ENCODE data around the gene ABLIM2.

Gene ABLIM2

GRCh38 chr4:8043596-8043995 is 115.0 kb downstream of the ABLIM2 start:
- Histone ChIP-seq H3K27me3 (ENCODE audit: insufficient read depth, low read length) (no peaks in the 10 kb centered on the region), H3K9me3 (ENCODE audit: insufficient read depth, low read depth, low read length) (no peaks in the 10 kb centered on the region), H3K27ac (ENCODE audit: low read depth, low read length) (no peak overlapping the region), H3K9ac (ENCODE audit: low read depth, low read length) (no peak overlapping the region), H3K4me1 (ENCODE audit: insufficient read depth, low read length) (peaks cover 10% of the 10 kb centered on the region; the same call in 1 of the 2 replicates), H3K36me3 (ENCODE audit: insufficient read depth, low read length) (no peaks in the 10 kb centered on the region), H3K4me3 (ENCODE audit: low read length) (no peak overlapping the region)
- WGBS = 95% methylated on average over 16 of the region's 16 CpGs

GRCh38 chr4:8041868-8042267 is 116.7 kb downstream of the ABLIM2 start:
- no peak overlapping the region for H3K4me3 ChIP-seq (ENCODE audit: low read length)
- H3K27ac ChIP-seq (ENCODE audit: low read depth, low read length) = no peak overlapping the region
- 95% methylated on average over 11 of the region's 11 CpGs for WGBS
- H3K27me3 ChIP-seq (ENCODE audit: insufficient read depth, low read length) = no peaks in the 10 kb centered on the region
- no peaks in the 10 kb centered on the region for H3K9me3 ChIP-seq (ENCODE audit: insufficient read depth, low read depth, low read length)
- no peak overlapping the region for H3K9ac ChIP-seq (ENCODE audit: low read depth, low read length)
- no peaks in the 10 kb centered on the region for H3K4me1 ChIP-seq (ENCODE audit: insufficient read depth, low read length)
- H3K36me3 ChIP-seq (ENCODE audit: insufficient read depth, low read length) = no peaks in the 10 kb centered on the region

GRCh38 chr4:8041172-8041571 is 117.4 kb downstream of the ABLIM2 start:
- no peaks in the 10 kb centered on the region for H3K9me3 ChIP-seq (ENCODE audit: insufficient read depth, low read depth, low read length)
- no peak overlapping the region for H3K9ac ChIP-seq (ENCODE audit: low read depth, low read length)
- 88% methylated on average over 7 of the region's 7 CpGs for WGBS
- no peak overlapping the region for H3K4me3 ChIP-seq (ENCODE audit: low read length)
- no peaks in the 10 kb centered on the region for H3K27me3 ChIP-seq (ENCODE audit: insufficient read depth, low read length)
- no peaks in the 10 kb centered on the region for H3K36me3 ChIP-seq (ENCODE audit: insufficient read depth, low read length)
- H3K4me1 ChIP-seq (ENCODE audit: insufficient read depth, low read length) = no peaks in the 10 kb centered on the region
- H3K27ac ChIP-seq (ENCODE audit: low read depth, low read length) = no peak overlapping the region

GRCh38 chr4:8040607-8041006 is 118.0 kb downstream of the ABLIM2 start:
- Histone ChIP-seq H3K9ac (ENCODE audit: low read depth, low read length) (no peak overlapping the region), H3K9me3 (ENCODE audit: insufficient read depth, low read depth, low read length) (no peaks in the 10 kb centered on the region), H3K27me3 (ENCODE audit: insufficient read depth, low read length) (no peaks in the 10 kb centered on the region), H3K27ac (ENCODE audit: low read depth, low read length) (no peak overlapping the region), H3K4me1 (ENCODE audit: insufficient read depth, low read length) (no peaks in the 10 kb centered on the region), H3K4me3 (ENCODE audit: low read length) (no peak overlapping the region), H3K36me3 (ENCODE audit: insufficient read depth, low read length) (no peaks in the 10 kb centered on the region)
- 82% methylated on average over 7 of the region's 7 CpGs for WGBS

GRCh38 chr4:8039853-8040252 is 118.8 kb downstream of the ABLIM2 start:
- Histone ChIP-seq H3K36me3 (ENCODE audit: insufficient read depth, low read length) (no peaks in the 10 kb centered on the region), H3K27ac (ENCODE audit: low read depth, low read length) (no peak overlapping the region), H3K9me3 (ENCODE audit: insufficient read depth, low read depth, low read length) (no peaks in the 10 kb centered on the region), H3K4me3 (ENCODE audit: low read length) (no peak overlapping the region), H3K9ac (ENCODE audit: low read depth, low read length) (no peak overlapping the region), H3K4me1 (ENCODE audit: insufficient read depth, low read length) (no peaks in the 10 kb centered on the region), H3K27me3 (ENCODE audit: insufficient read depth, low read length) (no peaks in the 10 kb centered on the region)
- WGBS = 86% methylated on average over 11 of the region's 11 CpGs

GRCh38 chr4:8039290-8039689 is 119.3 kb downstream of the ABLIM2 start:
- H3K27me3 ChIP-seq (ENCODE audit: insufficient read depth, low read length) = no peaks in the 10 kb centered on the region
- WGBS = 70% methylated on average over 4 of the region's 6 CpGs

GRCh38 chr4:8038719-8039251 is 119.8 kb downstream of the ABLIM2 start:
- no peak overlapping the region for H3K4me3 ChIP-seq (ENCODE audit: low read length)
- 71% methylated on average over 7 of the region's 7 CpGs for WGBS
- H3K9me3 ChIP-seq (ENCODE audit: insufficient read depth, low read depth, low read length) = no peaks in the 10 kb centered on the region
- no peak overlapping the region for H3K9ac ChIP-seq (ENCODE audit: low read depth, low read length)
- no peaks in the 10 kb centered on the region for H3K36me3 ChIP-seq (ENCODE audit: insufficient read depth, low read length)
- no peak overlapping the region for H3K27ac ChIP-seq (ENCODE audit: low read depth, low read length)
- no peaks in the 10 kb centered on the region for H3K27me3 ChIP-seq (ENCODE audit: insufficient read depth, low read length)
- no peaks in the 10 kb centered on the region for H3K4me1 ChIP-seq (ENCODE audit: insufficient read depth, low read length)

More at GRCh38 chr4:8039290-8039689, 119.3 kb downstream of the ABLIM2 start:
- Histone ChIP-seq H3K36me3 (ENCODE audit: insufficient read depth, low read length) (no peaks in the 10 kb centered on the region), H3K4me1 (ENCODE audit: insufficient read depth, low read length) (no peaks in the 10 kb centered on the region), H3K27ac (ENCODE audit: low read depth, low read length) (no peak overlapping the region), H3K4me3 (ENCODE audit: low read length) (no peak overlapping the region), H3K9me3 (ENCODE audit: insufficient read depth, low read depth, low read length) (no peaks in the 10 kb centered on the region), H3K9ac (ENCODE audit: low read depth, low read length) (no peak overlapping the region)

- 90% methylated on average over 2 of the region's 2 CpGs for WGBS
- H3K27me3 ChIP-seq (ENCODE audit: insufficient read depth, low read length) = no peaks in the 10 kb centered on the region
Measured at GRCh38 chr4:8038083-8038482, 120.5 kb downstream of the ABLIM2 start.

GRCh38 chr4:8037150-8037769 is 121.4 kb downstream of the ABLIM2 start:
- no peaks in the 10 kb centered on the region for H3K9me3 ChIP-seq (ENCODE audit: insufficient read depth, low read depth, low read length)
- no peak overlapping the region for H3K4me3 ChIP-seq (ENCODE audit: low read length)
- no peaks in the 10 kb centered on the region for H3K27me3 ChIP-seq (ENCODE audit: insufficient read depth, low read length)
- WGBS = 94% methylated on average over 7 of the region's 7 CpGs
- H3K27ac ChIP-seq (ENCODE audit: low read depth, low read length) = no peak overlapping the region
- no peaks in the 10 kb centered on the region for H3K36me3 ChIP-seq (ENCODE audit: insufficient read depth, low read length)
- H3K9ac ChIP-seq (ENCODE audit: low read depth, low read length) = no peak overlapping the region
- no peaks in the 10 kb centered on the region for H3K4me1 ChIP-seq (ENCODE audit: insufficient read depth, low read length)

More at GRCh38 chr4:8038083-8038482, 120.5 kb downstream of the ABLIM2 start:
- Histone ChIP-seq H3K4me1 (ENCODE audit: insufficient read depth, low read length) (no peaks in the 10 kb centered on the region), H3K36me3 (ENCODE audit: insufficient read depth, low read length) (no peaks in the 10 kb centered on the region), H3K27ac (ENCODE audit: low read depth, low read length) (no peak overlapping the region), H3K9me3 (ENCODE audit: insufficient read depth, low read depth, low read length) (no peaks in the 10 kb centered on the region), H3K9ac (ENCODE audit: low read depth, low read length) (no peak overlapping the region), H3K4me3 (ENCODE audit: low read length) (no peak overlapping the region)

- Histone ChIP-seq H3K4me3 (ENCODE audit: low read length) (no peak overlapping the region), H3K27me3 (ENCODE audit: insufficient read depth, low read length) (no peaks in the 10 kb centered on the region), H3K9ac (ENCODE audit: low read depth, low read length) (no peak overlapping the region), H3K36me3 (ENCODE audit: insufficient read depth, low read length) (no peaks in the 10 kb centered on the region), H3K4me1 (ENCODE audit: insufficient read depth, low read length) (no peaks in the 10 kb centered on the region), H3K9me3 (ENCODE audit: insufficient read depth, low read depth, low read length) (no peaks in the 10 kb centered on the region), H3K27ac (ENCODE audit: low read depth, low read length) (no peak overlapping the region)
- WGBS = 89% methylated on average over 13 of the region's 13 CpGs
Measured at GRCh38 chr4:8035371-8035780, 123.2 kb downstream of the ABLIM2 start.

GRCh38 chr4:8033829-8034528 is 124.6 kb downstream of the ABLIM2 start:
- 95% methylated on average over 11 of the region's 11 CpGs for WGBS
- Histone ChIP-seq H3K27me3 (ENCODE audit: insufficient read depth, low read length) (no peaks in the 10 kb centered on the region), H3K36me3 (ENCODE audit: insufficient read depth, low read length) (no peaks in the 10 kb centered on the region), H3K9ac (ENCODE audit: low read depth, low read length) (no peak overlapping the region), H3K9me3 (ENCODE audit: insufficient read depth, low read depth, low read length) (no peaks in the 10 kb centered on the region), H3K4me1 (ENCODE audit: insufficient read depth, low read length) (no peaks in the 10 kb centered on the region), H3K4me3 (ENCODE audit: low read length) (no peak overlapping the region), H3K27ac (ENCODE audit: low read depth, low read length) (no peak overlapping the region)
